DOHH2 (cell line): ENCODE measurements around the gene DDIAS.

Experiments
- H3F3A ChIP-seq: fragments of 200-600 bp; sonication (generic), shearing (Covaris generic); 2 replicates; pipeline ENCODE4 v1.6.0; 2016; ENCODE audit warnings: antibody characterized with exemption, mild to moderate bottlenecking; ENCODE audit not compliant: control insufficient read depth, insufficient read depth
- H3K27ac ChIP-seq: fragments of 200-600 bp; sonication (generic); 2 replicates; pipeline ENCODE4 v1.5.1; 2014; ENCODE audit warnings: low read depth, mild to moderate bottlenecking, low read length, moderate library complexity
- H3K27me3 ChIP-seq: fragments of 200-600 bp; sonication (generic); 2 replicates; pipeline ENCODE4 v1.6.1; 2014; ENCODE audit warnings: mild to moderate bottlenecking, low read length, mixed read lengths; ENCODE audit not compliant: control insufficient read depth
- H3K36me3 ChIP-seq: fragments of 200-600 bp; sonication (generic); 2 replicates; pipeline ENCODE4 v1.6.1; 2014; ENCODE audit warnings: mild to moderate bottlenecking, low read length, moderate library complexity, mixed read lengths; ENCODE audit not compliant: control insufficient read depth
- H3K4me1 ChIP-seq: fragments of 200-600 bp; sonication (generic); 2 replicates; pipeline ENCODE4 v1.6.1; 2014; ENCODE audit warnings: mild to moderate bottlenecking, low read length, mixed read lengths; ENCODE audit not compliant: control insufficient read depth
- H3K4me2 ChIP-seq: fragments of 200-600 bp; sonication (generic); 2 replicates; pipeline ENCODE4 v1.6.0; 2014; ENCODE audit warnings: mild to moderate bottlenecking, low read length, moderate library complexity
- H3K4me3 ChIP-seq: fragments of 200-600 bp; sonication (generic); 2 replicates; pipeline ENCODE4 v1.5.1; 2014; ENCODE audit warnings: mild to moderate bottlenecking, low read length, mixed read lengths
- H3K79me2 ChIP-seq: fragments of 200-600 bp; sonication (generic); 2 replicates; pipeline ENCODE4 v1.6.1; 2014; ENCODE audit warnings: mild to moderate bottlenecking, low read length, mixed read lengths; ENCODE audit not compliant: control insufficient read depth
- H3K9me2 ChIP-seq: fragments of 200-600 bp; sonication (generic); replicated peaks from 2 replicates; pipeline ENCODE4 v1.6.1; 2014; ENCODE audit warnings: mild to moderate bottlenecking, low read length, mixed read lengths; ENCODE audit not compliant: control insufficient read depth
- H3K9me3 ChIP-seq: fragments of 200-600 bp; sonication (generic); 2 replicates; pipeline ENCODE4 v1.6.1; 2014; ENCODE audit warnings: antibody characterized with exemption, low read length, mixed read lengths; ENCODE audit not compliant: control insufficient read depth, insufficient read depth
- H4K20me1 ChIP-seq: fragments of 200-600 bp; sonication (generic); 2 replicates; pipeline ENCODE4 v1.6.0; 2014; ENCODE audit warnings: low read depth, mild to moderate bottlenecking, antibody characterized with exemption, low read length, moderate library complexity; ENCODE audit not compliant: control insufficient read depth, insufficient read depth
- EZH2phosphoT487 ChIP-seq: fragments of 200-600 bp; sonication (generic); IDR thresholded peaks from 2 replicates; pipeline ENCODE4 v1.6.1; 2017; ENCODE audit warnings: borderline replicate concordance, mild to moderate bottlenecking, antibody characterized with exemption, low read length, moderate library complexity, mixed read lengths
- TF ChIP-seq, protein P1 (sequence below): fragments of 200-600 bp; sonication (generic); IDR thresholded peaks from one replicate; pipeline ENCODE4 v1.5.1; 2014; ENCODE audit warnings: antibody characterized with exemption, mild to moderate bottlenecking, low read depth, low read length; ENCODE audit not compliant: poor library complexity, severe bottlenecking

Gene DDIAS

DNA sequence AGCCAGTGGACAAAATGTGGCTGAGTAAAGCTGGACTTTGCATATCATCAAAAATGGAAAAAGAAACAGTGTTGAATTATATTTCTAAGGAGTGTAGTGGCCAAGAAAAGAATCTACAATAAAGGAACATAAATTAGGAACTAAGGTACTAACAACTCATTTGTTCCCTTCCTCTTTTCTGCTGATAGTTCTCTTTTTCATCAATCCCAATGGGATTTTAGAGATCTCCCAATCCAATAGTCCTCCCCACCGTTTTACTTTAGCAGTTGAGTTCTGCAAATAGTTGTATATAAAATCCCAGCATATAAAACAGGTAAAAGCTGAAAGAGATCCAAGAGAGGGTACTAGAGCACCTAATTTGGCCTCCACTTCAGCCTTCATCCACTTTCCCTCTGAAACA is 3.3 kb upstream of the DDIAS start:
- H3K9me3 ChIP-seq: peaks cover 3% of the 10 kb centered on the region; the same call in 1 of the 2 replicates
- H3K27ac ChIP-seq: no peak overlapping the region
- H3K4me3 ChIP-seq: peak overlapping the region; percentile 15
- peak overlapping the region; percentile 51 for H3K4me2 ChIP-seq
- peaks cover 10% of the 10 kb centered on the region for H3F3A ChIP-seq
- no peaks in the 10 kb centered on the region for H4K20me1 ChIP-seq
- H3K36me3 ChIP-seq: peaks cover 11% of the 10 kb centered on the region; the same call in 1 of the 2 replicates
- peaks cover 51% of the 10 kb centered on the region for H3K79me2 ChIP-seq
- peaks cover 72% of the 10 kb centered on the region for H3K4me1 ChIP-seq
- no peak for TF ChIP-seq EZH2phosphoT487
- TF ChIP-seq, protein P1, sequence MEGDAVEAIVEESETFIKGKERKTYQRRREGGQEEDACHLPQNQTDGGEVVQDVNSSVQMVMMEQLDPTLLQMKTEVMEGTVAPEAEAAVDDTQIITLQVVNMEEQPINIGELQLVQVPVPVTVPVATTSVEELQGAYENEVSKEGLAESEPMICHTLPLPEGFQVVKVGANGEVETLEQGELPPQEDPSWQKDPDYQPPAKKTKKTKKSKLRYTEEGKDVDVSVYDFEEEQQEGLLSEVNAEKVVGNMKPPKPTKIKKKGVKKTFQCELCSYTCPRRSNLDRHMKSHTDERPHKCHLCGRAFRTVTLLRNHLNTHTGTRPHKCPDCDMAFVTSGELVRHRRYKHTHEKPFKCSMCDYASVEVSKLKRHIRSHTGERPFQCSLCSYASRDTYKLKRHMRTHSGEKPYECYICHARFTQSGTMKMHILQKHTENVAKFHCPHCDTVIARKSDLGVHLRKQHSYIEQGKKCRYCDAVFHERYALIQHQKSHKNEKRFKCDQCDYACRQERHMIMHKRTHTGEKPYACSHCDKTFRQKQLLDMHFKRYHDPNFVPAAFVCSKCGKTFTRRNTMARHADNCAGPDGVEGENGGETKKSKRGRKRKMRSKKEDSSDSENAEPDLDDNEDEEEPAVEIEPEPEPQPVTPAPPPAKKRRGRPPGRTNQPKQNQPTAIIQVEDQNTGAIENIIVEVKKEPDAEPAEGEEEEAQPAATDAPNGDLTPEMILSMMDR: no peak
- no peaks in the 10 kb centered on the region for H3K27me3 ChIP-seq
- H3K9me2 ChIP-seq: no peaks in the 10 kb centered on the region

DNA sequence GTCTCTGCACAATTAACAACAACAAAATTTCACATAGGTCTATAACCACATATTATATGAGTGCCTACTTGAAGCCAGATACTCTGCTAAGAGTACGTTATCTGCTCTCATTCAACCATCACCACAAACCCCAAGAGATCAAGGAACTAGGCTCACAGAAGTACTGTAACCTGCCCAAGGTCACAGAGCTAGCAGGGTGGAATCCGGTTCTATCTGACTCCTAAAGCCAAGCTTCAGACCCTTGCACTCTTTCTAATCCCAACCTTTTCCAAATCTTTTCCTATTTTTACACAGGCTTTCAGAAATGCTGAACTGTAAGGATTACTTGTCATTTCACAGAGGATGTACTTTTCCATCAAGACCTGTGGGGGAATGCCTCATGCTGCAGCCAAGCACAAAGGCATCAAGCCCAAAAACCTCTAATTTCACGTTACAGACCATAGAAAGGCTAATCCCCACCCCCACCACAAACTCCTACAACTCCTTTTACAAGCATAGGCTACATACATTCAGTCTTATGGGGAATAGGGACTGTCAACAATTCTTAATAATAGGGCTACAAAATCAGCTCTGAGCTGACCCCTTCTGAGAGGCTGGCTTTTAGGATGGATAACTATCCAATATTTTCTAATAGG is 2.2 kb upstream of the DDIAS start:
- Histone ChIP-seq H3K27ac (no peak overlapping the region), H3K36me3 (peaks cover 14% of the 10 kb centered on the region; the same call in 1 of the 2 replicates), H3K4me2 (peak overlapping the region; percentile 98), H3K27me3 (no peaks in the 10 kb centered on the region), H3K4me3 (peak overlapping the region; percentile 93), H3K9me3 (peaks cover 3% of the 10 kb centered on the region; the same call in 1 of the 2 replicates), H3K4me1 (peaks cover 82% of the 10 kb centered on the region), H3F3A (peaks cover 8% of the 10 kb centered on the region), H4K20me1 (no peaks in the 10 kb centered on the region), H3K79me2 (peaks cover 60% of the 10 kb centered on the region), H3K9me2 (no peaks in the 10 kb centered on the region)
- TF ChIP-seq EZH2phosphoT487: no peak
- TF ChIP-seq, protein P1: no peak

DNA sequence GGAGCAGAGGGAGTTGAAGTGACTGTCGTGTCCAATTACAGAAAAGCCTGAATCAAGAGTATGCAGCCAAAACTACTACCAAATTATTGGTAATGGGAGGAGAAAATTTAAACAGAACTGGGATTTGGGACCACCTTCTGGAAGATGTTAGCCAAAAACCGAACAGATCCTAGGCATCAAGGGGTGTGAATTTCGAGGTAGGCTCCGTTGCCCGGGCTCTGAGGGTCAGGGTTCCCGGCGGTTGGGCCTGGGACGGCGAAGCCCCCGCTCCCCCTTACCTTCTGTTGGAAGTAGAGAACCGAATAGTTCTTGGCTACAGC is 1.6 kb upstream of the DDIAS start:
- Histone ChIP-seq H4K20me1 (no peaks in the 10 kb centered on the region), H3K4me2 (peak overlapping the region; percentile 98), H3K27me3 (no peaks in the 10 kb centered on the region), H3F3A (peaks cover 13% of the 10 kb centered on the region), H3K36me3 (peaks cover 14% of the 10 kb centered on the region; the same call in 1 of the 2 replicates), H3K9me2 (no peaks in the 10 kb centered on the region), H3K27ac (peak overlapping the region; percentile 35), H3K4me3 (peak overlapping the region; percentile 93), H3K4me1 (peaks cover 78% of the 10 kb centered on the region), H3K79me2 (peaks cover 64% of the 10 kb centered on the region), H3K9me3 (peaks cover 3% of the 10 kb centered on the region; the same call in 1 of the 2 replicates)
- TF ChIP-seq EZH2phosphoT487: no peak
- TF ChIP-seq, protein P1: no peak
